Fibroblast of lung (primary cell): ENCODE measurements around the gene ASCC3. TPM values are rescaled to one million over a fixed set of nuclear protein-coding genes. Genes with fewer than 3 reads are reported as not detected.

Experiments
- DNase-seq, 2 donors: peaks; one replicate each; pipeline versions ENCODE4 v3.0.0 to v3.0.0-alpha.2; 2010; ENCODE audit warnings: low read depth in 2 of 2
- H2AFZ ChIP-seq: 2 replicates; pipeline ENCODE4 v1.5.1; 2012; ENCODE audit warnings: low read length, control low read depth, inconsistent platforms
- H3K27ac ChIP-seq: 2 replicates; pipeline ENCODE4 v1.5.1; 2011; ENCODE audit warnings: low read length, control low read depth; ENCODE audit not compliant: insufficient read depth
- H3K27me3 ChIP-seq: 2 replicates; pipeline ENCODE4 v1.5.1; 2011; ENCODE audit warnings: mild to moderate bottlenecking, low read length; ENCODE audit not compliant: control insufficient read depth, insufficient read depth
- H3K36me3 ChIP-seq: 2 replicates; pipeline ENCODE4 v1.5.1; 2011; ENCODE audit warnings: low read length; ENCODE audit not compliant: control insufficient read depth, insufficient read depth
- H3K4me1 ChIP-seq: 2 replicates; pipeline ENCODE4 v1.5.1; 2011; ENCODE audit warnings: low read length; ENCODE audit not compliant: control insufficient read depth, insufficient read depth; ENCODE audit errors: extremely low read depth
- H3K4me2 ChIP-seq: 2 replicates; pipeline ENCODE4 v1.5.1; 2011; ENCODE audit warnings: low read length, control low read depth; ENCODE audit not compliant: insufficient read depth; ENCODE audit errors: extremely low read depth
- H3K4me3 ChIP-seq, 4 experiments: fragments of 200-600 bp in 1 of 4; sonication (generic) in 1 of 4; replicated peaks in 1 of 4; 2 replicates each; pipeline ENCODE4 v1.5.1; 2011 to 2016; ENCODE audit warnings: low read length in 4 of 4, low read depth in 3 of 4, mild to moderate bottlenecking in 3 of 4, control low read depth in 2 of 4, inconsistent platforms in 1 of 4, mixed read lengths in 1 of 4; ENCODE audit not compliant: insufficient read depth in 1 of 4; ENCODE audit errors: control extremely low read depth in 1 of 4
- H3K79me2 ChIP-seq: 2 replicates; pipeline ENCODE4 v1.5.1; 2012; ENCODE audit warnings: mild to moderate bottlenecking, low read length, inconsistent platforms; ENCODE audit not compliant: control insufficient read depth, insufficient read depth
- H3K9ac ChIP-seq: 2 replicates; pipeline ENCODE4 v1.5.1; 2011; ENCODE audit warnings: mild to moderate bottlenecking, low read length, control low read depth; ENCODE audit not compliant: insufficient read depth
- H3K9me3 ChIP-seq: 2 replicates; pipeline ENCODE4 v1.5.1; 2012; ENCODE audit warnings: low read depth, low read length; ENCODE audit not compliant: control insufficient read depth, insufficient read depth
- H4K20me1 ChIP-seq: 2 replicates; pipeline ENCODE4 v1.5.1; 2011; ENCODE audit warnings: low read length; ENCODE audit not compliant: control insufficient read depth, insufficient read depth; ENCODE audit errors: extremely low read depth
- EZH2 ChIP-seq: IDR thresholded peaks from 2 replicates; pipeline ENCODE4 v1.5.1; 2012; ENCODE audit warnings: low read length, control low read depth, mild to moderate bottlenecking; ENCODE audit errors: missing control alignments
- polyA plus RNA-seq, 2 donors: library from polyadenylated mRNA; depleted of rRNA in 1 of 2; stranded (reverse) in 1 of 2; unstranded in 1 of 2; fragments of >200 nt; gene quantifications; 2 replicates each; pipeline ENCODE4 v1.2.1, GENCODE V29; 2011 to 2012; ENCODE audit warnings: missing spikeins in 1 of 2
- total RNA-seq: library from RNA; depleted of rRNA; stranded (reverse); fragments of >200 nt; gene quantifications from 2 replicates; pipeline ENCODE4 v1.2.1, GENCODE V29; 2014
- TF ChIP-seq, protein P1 (sequence below), 2 donors: IDR thresholded peaks in 1 of 2; conservative IDR thresholded peaks in 1 of 2; 1 replicate in 1 of 2; 2 replicates in 1 of 2; pipeline ENCODE4 v1.5.1; 2011 to 2012; ENCODE audit warnings: low read length in 2 of 2, control low read depth in 1 of 2, inconsistent platforms in 1 of 2, low read depth in 1 of 2, mild to moderate bottlenecking in 1 of 2

The ASCC3 gene
- total and polyA plus RNA-seq, 2 donors (not counting 1 experiment from before 2014, with no cell fraction given): 36.2 to 75.3 TPM

- Histone ChIP-seq H2AFZ (no peak overlapping the region), H3K79me2 (no peaks in the 10 kb centered on the region), H3K9me3 (no peaks in the 10 kb centered on the region), H3K27ac (no peak overlapping the region), H3K4me1 (no peaks in the 10 kb centered on the region), H4K20me1 (no peaks in the 10 kb centered on the region), H3K4me3 (no peak overlapping the region), H3K36me3 (no peaks in the 10 kb centered on the region), H3K4me2 (no peak overlapping the region), H3K9ac (no peak overlapping the region), H3K27me3 (no peaks in the 10 kb centered on the region)
- no peak for TF ChIP-seq EZH2
- TF ChIP-seq, protein P1, sequence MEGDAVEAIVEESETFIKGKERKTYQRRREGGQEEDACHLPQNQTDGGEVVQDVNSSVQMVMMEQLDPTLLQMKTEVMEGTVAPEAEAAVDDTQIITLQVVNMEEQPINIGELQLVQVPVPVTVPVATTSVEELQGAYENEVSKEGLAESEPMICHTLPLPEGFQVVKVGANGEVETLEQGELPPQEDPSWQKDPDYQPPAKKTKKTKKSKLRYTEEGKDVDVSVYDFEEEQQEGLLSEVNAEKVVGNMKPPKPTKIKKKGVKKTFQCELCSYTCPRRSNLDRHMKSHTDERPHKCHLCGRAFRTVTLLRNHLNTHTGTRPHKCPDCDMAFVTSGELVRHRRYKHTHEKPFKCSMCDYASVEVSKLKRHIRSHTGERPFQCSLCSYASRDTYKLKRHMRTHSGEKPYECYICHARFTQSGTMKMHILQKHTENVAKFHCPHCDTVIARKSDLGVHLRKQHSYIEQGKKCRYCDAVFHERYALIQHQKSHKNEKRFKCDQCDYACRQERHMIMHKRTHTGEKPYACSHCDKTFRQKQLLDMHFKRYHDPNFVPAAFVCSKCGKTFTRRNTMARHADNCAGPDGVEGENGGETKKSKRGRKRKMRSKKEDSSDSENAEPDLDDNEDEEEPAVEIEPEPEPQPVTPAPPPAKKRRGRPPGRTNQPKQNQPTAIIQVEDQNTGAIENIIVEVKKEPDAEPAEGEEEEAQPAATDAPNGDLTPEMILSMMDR (conservative IDR thresholded peaks at IDR 0.05 in 1 of 2, IDR thresholded peaks at IDR 0.05 in 1 of 2; ENCODE audit: low read depth in 1 of 2, low read length in 2 of 2): no peak
- DNase-seq: no peak
These were observed 187.7 kb downstream of the ASCC3 start for GRCh38 chr6:100693249-100693927.

- H3K4me2 ChIP-seq: no peak overlapping the region
- H3K79me2 ChIP-seq: no peaks in the 10 kb centered on the region
- no peak overlapping the region for H3K9ac ChIP-seq
- no peak overlapping the region for H2AFZ ChIP-seq
- H3K4me3 ChIP-seq: no peak overlapping the region
- H3K27me3 ChIP-seq: no peaks in the 10 kb centered on the region
- TF ChIP-seq EZH2: no peak
- TF ChIP-seq, protein P1 (conservative IDR thresholded peaks at IDR 0.05 in 1 of 2, IDR thresholded peaks at IDR 0.05 in 1 of 2; ENCODE audit: low read depth in 1 of 2, low read length in 2 of 2): no peak
- H3K36me3 ChIP-seq: no peaks in the 10 kb centered on the region
- no peaks in the 10 kb centered on the region for H4K20me1 ChIP-seq
- DNase-seq: no peak
- no peaks in the 10 kb centered on the region for H3K4me1 ChIP-seq
- no peak overlapping the region for H3K27ac ChIP-seq
- no peaks in the 10 kb centered on the region for H3K9me3 ChIP-seq
These were observed 189.2 kb downstream of the ASCC3 start for GRCh38 chr6:100691972-100692371.

DNA sequence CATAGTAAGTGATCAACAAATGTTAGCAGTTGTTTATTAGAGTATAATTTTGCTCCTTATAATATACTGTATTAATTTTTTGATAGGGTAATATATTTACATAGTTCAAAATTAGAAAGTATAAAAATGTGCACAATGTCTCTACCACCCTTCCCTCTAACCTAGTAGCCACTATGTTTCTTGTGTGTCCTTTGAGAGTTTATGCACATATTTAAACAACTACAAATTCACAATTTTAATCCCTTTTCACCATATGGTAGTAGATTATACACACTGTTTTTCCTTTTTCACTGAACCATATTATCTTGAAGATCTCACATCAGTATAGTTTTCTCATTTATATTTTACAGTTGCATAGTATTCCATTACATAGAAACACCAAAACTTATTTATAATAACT is 194.9 kb downstream of the ASCC3 start:
- no peak overlapping the region for H3K4me3 ChIP-seq
- no peak overlapping the region for H3K9ac ChIP-seq
- H3K4me1 ChIP-seq: no peaks in the 10 kb centered on the region
- H3K27me3 ChIP-seq: no peaks in the 10 kb centered on the region
- no peak overlapping the region for H3K27ac ChIP-seq
- no peak overlapping the region for H3K4me2 ChIP-seq
- H3K79me2 ChIP-seq: no peaks in the 10 kb centered on the region
- DNase-seq: no peak
- no peak overlapping the region for H2AFZ ChIP-seq
- no peaks in the 10 kb centered on the region for H4K20me1 ChIP-seq
- no peaks in the 10 kb centered on the region for H3K36me3 ChIP-seq
- H3K9me3 ChIP-seq: no peaks in the 10 kb centered on the region
- TF ChIP-seq EZH2: no peak
- TF ChIP-seq, protein P1 (conservative IDR thresholded peaks at IDR 0.05 in 1 of 2, IDR thresholded peaks at IDR 0.05 in 1 of 2; ENCODE audit: low read depth in 1 of 2, low read length in 2 of 2): no peak
